IMR-90 (cell line): ENCODE results near the gene LSG1. TPM values are rescaled to one million over a fixed set of nuclear protein-coding genes. Genes with fewer than 3 reads are reported as not detected.

Experiments
- ATAC-seq: fragments of 200-7000 bp; cut with Tn5 transposase; 2 replicates; pipeline ENCODE4 v1.9.1; 2020; ENCODE audit warnings: low read depth, mild to moderate bottlenecking, moderate library complexity
- BruUV-seq: library from RNA; stranded (reverse); fragments of 400-500 nt; replicated peaks from 2 replicates; lab custom pipeline; 2021; lab: Mats Ljungman, UMichigan
- CTCF ChIA-PET: fragments of 300-600 bp; formaldehyde crosslinking; extraction: SDS; loops from one replicate; lab custom pipeline; 2021; ENCODE audit warnings: antibody characterized with exemption; lab: Yijun Ruan, JAX
- POLR2A ChIA-PET: fragments of 300-600 bp; sonication (Branson Sonifier 250); formaldehyde crosslinking; loops from one replicate; lab custom pipeline; 2022; ENCODE audit warnings: antibody characterized with exemption; ENCODE audit not compliant: unreplicated experiment; lab: Charles Lee
- DNase-seq: peaks from one replicate; pipeline ENCODE4 v3.0.0; 2013
- H2AFZ ChIP-seq: replicated peaks from 2 replicates; pipeline ENCODE3; 2013; ENCODE audit warnings: low read length, mild to moderate bottlenecking; ENCODE audit not compliant: poor library complexity
- H2AK5ac ChIP-seq: 2 replicates; pipeline ENCODE4 v1.6.1; 2013; ENCODE audit warnings: low read depth, low read length, inconsistent platforms
- H2AK9ac ChIP-seq: replicated peaks from 2 replicates; pipeline ENCODE3; 2013; ENCODE audit warnings: mild to moderate bottlenecking, low read depth, low read length, moderate library complexity; ENCODE audit not compliant: poor library complexity
- H2BK120ac ChIP-seq: 2 replicates; pipeline ENCODE4 v1.6.1; 2013; ENCODE audit warnings: low read depth, low read length, inconsistent platforms
- H2BK15ac ChIP-seq: 3 replicates; pipeline ENCODE4 v1.6.1; 2013; ENCODE audit warnings: low read depth, low read length, inconsistent platforms
- H2BK20ac ChIP-seq: 2 replicates; pipeline ENCODE4 v1.6.1; 2013; ENCODE audit warnings: low read depth, mild to moderate bottlenecking, inconsistent platforms, low read length, moderate library complexity
- H2BK5ac ChIP-seq: 2 replicates; pipeline ENCODE4 v1.6.1; 2013; ENCODE audit warnings: mild to moderate bottlenecking, low read depth, low read length, inconsistent platforms; ENCODE audit not compliant: poor library complexity, severe bottlenecking
- H3K14ac ChIP-seq: replicated peaks from 2 replicates; pipeline ENCODE4 v1.6.1; 2013; ENCODE audit warnings: low read depth, low read length, inconsistent platforms
- H3K18ac ChIP-seq: 2 replicates; pipeline ENCODE4 v1.6.1; 2013; ENCODE audit warnings: low read depth, low read length, control low read depth
- H3K23ac ChIP-seq: 2 replicates; pipeline ENCODE4 v1.6.1; 2013; ENCODE audit warnings: low read depth, low read length, inconsistent platforms
- H3K27ac ChIP-seq: 2 replicates; pipeline ENCODE4 v1.5.1; 2013; ENCODE audit warnings: mild to moderate bottlenecking, control low read depth, low read length; ENCODE audit not compliant: insufficient read depth
- H3K27me3 ChIP-seq: 2 replicates; pipeline ENCODE4 v1.6.1; 2013; ENCODE audit warnings: low read length; ENCODE audit not compliant: control insufficient read depth, insufficient read depth
- H3K36me3 ChIP-seq: 2 replicates; pipeline ENCODE4 v1.6.1; 2013; ENCODE audit warnings: low read length, mixed read lengths; ENCODE audit not compliant: control insufficient read depth, insufficient read depth
- H3K4ac ChIP-seq: 2 replicates; pipeline ENCODE4 v1.6.1; 2013; ENCODE audit warnings: low read depth, low read length, inconsistent platforms
- H3K4me1 ChIP-seq: 2 replicates; pipeline ENCODE4 v1.6.1; 2013; ENCODE audit warnings: low read length, mixed read lengths; ENCODE audit not compliant: control insufficient read depth, insufficient read depth
- H3K4me2 ChIP-seq: 2 replicates; pipeline ENCODE4 v1.6.1; 2013; ENCODE audit warnings: low read depth, mild to moderate bottlenecking, control low read depth, low read length, moderate library complexity
- H3K4me3 ChIP-seq: 2 replicates; pipeline ENCODE4 v1.5.1; 2013; ENCODE audit warnings: low read depth, mild to moderate bottlenecking, control low read depth, low read length, moderate library complexity; ENCODE audit not compliant: insufficient read depth
- H3K56ac ChIP-seq: 2 replicates; pipeline ENCODE4 v1.6.1; 2013; ENCODE audit warnings: low read length, inconsistent platforms; ENCODE audit not compliant: insufficient read depth; ENCODE audit errors: extremely low read depth
- H3K79me1 ChIP-seq, 2 experiments: 2 replicates each; pipeline ENCODE4 v1.6.1; 2013; ENCODE audit warnings: low read length in 2 of 2, inconsistent platforms in 1 of 2, low read depth in 1 of 2
- H3K9ac ChIP-seq: 2 replicates; pipeline ENCODE4 v1.6.1; 2013; ENCODE audit warnings: low read depth, low read length, control low read depth
- H3K9me1 ChIP-seq: 2 replicates; pipeline ENCODE4 v1.6.1; 2013; ENCODE audit warnings: low read length, inconsistent platforms; ENCODE audit not compliant: insufficient read depth
- H3K9me3 ChIP-seq: 2 replicates; pipeline ENCODE4 v1.6.1; 2013; ENCODE audit warnings: low read length; ENCODE audit not compliant: control insufficient read depth, insufficient read depth
- H4K20me1 ChIP-seq: 2 replicates; pipeline ENCODE4 v1.6.1; 2013; ENCODE audit warnings: low read length, inconsistent platforms; ENCODE audit not compliant: insufficient read depth
- H4K5ac ChIP-seq: 2 replicates; pipeline ENCODE4 v1.6.1; 2013; ENCODE audit warnings: mild to moderate bottlenecking, low read depth, low read length, control low read depth
- H4K8ac ChIP-seq, 2 experiments: 2 replicates each; pipeline ENCODE4 v1.6.1; 2013; ENCODE audit warnings: low read depth in 2 of 2, low read length in 2 of 2, control low read depth in 1 of 2, inconsistent platforms in 1 of 2
- H4K91ac ChIP-seq: 2 replicates; pipeline ENCODE4 v1.6.1; 2013; ENCODE audit warnings: low read depth, low read length, inconsistent platforms; ENCODE audit not compliant: insufficient read depth
- CEBPB ChIP-seq: IDR thresholded peaks from 2 replicates; pipeline ENCODE4 v1.6.1; 2012; ENCODE audit warnings: low read depth, low read length, improper control_type of control experiment
- ELK1 ChIP-seq: fragments of 150-350 bp; IDR thresholded peaks from 2 replicates; pipeline ENCODE4 v1.6.1; 2016; ENCODE audit warnings: low read depth, mild to moderate bottlenecking, low read length, moderate library complexity, borderline replicate concordance
- MAZ ChIP-seq: IDR thresholded peaks from 2 replicates; pipeline ENCODE4 v1.6.1; 2012; ENCODE audit warnings: low read depth, mild to moderate bottlenecking, low read length, improper control_type of control experiment, moderate library complexity, borderline replicate concordance
- MXI1 ChIP-seq: IDR thresholded peaks from 2 replicates; pipeline ENCODE4 v1.6.1; 2012; ENCODE audit warnings: low read depth, mild to moderate bottlenecking, low read length, moderate library complexity, borderline replicate concordance
- NFE2L2 ChIP-seq: fragments of 150-350 bp; IDR thresholded peaks from 2 replicates; pipeline ENCODE4 v1.6.1; 2016; ENCODE audit warnings: low read depth, mild to moderate bottlenecking, low read length
- RCOR1 ChIP-seq: IDR thresholded peaks from 2 replicates; pipeline ENCODE4 v1.6.1; 2012; ENCODE audit warnings: mild to moderate bottlenecking, low read length, improper control_type of control experiment; ENCODE audit not compliant: insufficient replicate concordance
- RFX5 ChIP-seq: IDR thresholded peaks from 2 replicates; pipeline ENCODE4 v1.8.0; 2012; ENCODE audit warnings: low read depth, mild to moderate bottlenecking, low read length, moderate library complexity
- SMC3 ChIP-seq: fragments of 150-350 bp; IDR thresholded peaks from 2 replicates; pipeline ENCODE4 v1.6.1; 2016; ENCODE audit warnings: low read depth, mild to moderate bottlenecking, antibody characterized with exemption, low read length, moderate library complexity
- USF2 ChIP-seq: fragments of 150-350 bp; IDR thresholded peaks from 2 replicates; pipeline ENCODE4 v1.6.1; 2017; ENCODE audit warnings: mild to moderate bottlenecking, antibody characterized with exemption, low read length, low read depth
- WGBS, 2 experiments: methylation state at CpG; one replicate each; pipeline versions ENCODE4 v1.1.5 to v1.1.7; 2013; ENCODE audit warnings: missing lambda C conversion rate in 2 of 2; ENCODE audit not compliant: insufficient read length in 1 of 2; ENCODE audit errors: extremely low coverage in 2 of 2; 5-methylcytosine and 5-hydroxymethylcytosine counted together
- dilution Hi-C: fragments of 300-500 bp; cut with HindIII; formaldehyde crosslinking; loops from one replicate; pipeline ENCODE4 v1.14.3; 2018; ENCODE audit warnings: low sequenced_read_pairs; ENCODE audit not compliant: unreplicated experiment
- in situ Hi-C: fragments of 300-500 bp; cut with MboI; formaldehyde crosslinking; loops from 3 replicates; pipeline ENCODE4 v1.14.3; 2019; ENCODE audit warnings: low sequenced_read_pairs, inconsistent platforms, mixed read lengths
- intact Hi-C: fragments of 100-400 bp; cut with micrococcal nuclease; formaldehyde crosslinking; loops from 2 replicates; pipeline ENCODE4 v1.10.0; 2022
- polyA plus RNA-seq, 3 experiments: library from polyadenylated mRNA; depleted of rRNA; stranded (reverse); fragments of >200 nt; gene quantifications; 2 replicates each; pipeline ENCODE4 v1.2.3, GENCODE V29; 2012; ENCODE audit warnings: low replicate concordance in 1 of 3
- total RNA-seq: library from RNA; depleted of rRNA; stranded (reverse); fragments of >200 nt; gene quantifications from 2 replicates; pipeline ENCODE4 v1.2.3, GENCODE V29; 2012
- TF ChIP-seq, protein P1 (sequence below): conservative IDR thresholded peaks from 2 replicates; pipeline ENCODE4 v1.5.1; 2012; ENCODE audit warnings: mild to moderate bottlenecking, low read depth, low read length, improper control_type of control experiment

LSG1 gene
- total and polyA plus RNA-seq, 2 of the 4 experiments (the other 2 are of a cell fraction) = 26.8 to 45.2 TPM

- TF ChIP-seq USF2 (no peak), CEBPB (no peak), RCOR1 (no peak)
Measured at GRCh38 chr3:194671900-194672808, at the start of gene LSG1 (continued).

- Histone ChIP-seq H2AFZ (no peak overlapping the region), H4K20me1 (no peaks in the 10 kb centered on the region), H2BK15ac (no peak overlapping the region), H3K14ac (no peak overlapping the region), H2BK120ac (no peak overlapping the region), H3K4me3 (no peak overlapping the region), H2AK5ac (no peak overlapping the region), H3K9me3 (peaks cover 2% of the 10 kb centered on the region; the same call in 1 of the 2 replicates), H3K36me3 (no peaks in the 10 kb centered on the region), H2BK20ac (no peak overlapping the region), H3K27me3 (peaks cover 40% of the 10 kb centered on the region), H3K4me2 (no peak overlapping the region), H3K9ac (no peak overlapping the region), H3K79me1 (no peaks in the 10 kb centered on the region), H3K4me1 (no peaks in the 10 kb centered on the region), H4K91ac (no peak overlapping the region), H3K56ac (no peak overlapping the region), H3K23ac (no peak overlapping the region), H2AK9ac (no peak overlapping the region), H4K8ac (no peak overlapping the region), H4K5ac (no peak overlapping the region), H3K27ac (no peak overlapping the region), H3K4ac (no peak overlapping the region), H3K18ac (no peak overlapping the region), H3K9me1 (no peaks in the 10 kb centered on the region), H2BK5ac (no peak overlapping the region)
- DNase-seq (no peak), ATAC-seq (no peak)
- in situ Hi-C loops (no loop called here), dilution Hi-C loops (no loop called here), intact Hi-C loops (no loop called here)
- BruUV-seq = no TSS peak
- 73% methylated on average over 2 of the region's 6 CpGs; no CpG with 5 or more reads in 1 of the 2 experiments for WGBS, 2 experiments
- ChIA-PET POLR2A (no interaction called here), CTCF (interaction anchor here (0.7 to 1.0 kb wide), 2 partner anchors 12 to 551 kb away, joined by 3 read pairs; partner anchors contain the start of gene XXYLT1)
- no peak for TF ChIP-seq SMC3
- no peak for TF ChIP-seq ELK1
- TF ChIP-seq, protein P1, sequence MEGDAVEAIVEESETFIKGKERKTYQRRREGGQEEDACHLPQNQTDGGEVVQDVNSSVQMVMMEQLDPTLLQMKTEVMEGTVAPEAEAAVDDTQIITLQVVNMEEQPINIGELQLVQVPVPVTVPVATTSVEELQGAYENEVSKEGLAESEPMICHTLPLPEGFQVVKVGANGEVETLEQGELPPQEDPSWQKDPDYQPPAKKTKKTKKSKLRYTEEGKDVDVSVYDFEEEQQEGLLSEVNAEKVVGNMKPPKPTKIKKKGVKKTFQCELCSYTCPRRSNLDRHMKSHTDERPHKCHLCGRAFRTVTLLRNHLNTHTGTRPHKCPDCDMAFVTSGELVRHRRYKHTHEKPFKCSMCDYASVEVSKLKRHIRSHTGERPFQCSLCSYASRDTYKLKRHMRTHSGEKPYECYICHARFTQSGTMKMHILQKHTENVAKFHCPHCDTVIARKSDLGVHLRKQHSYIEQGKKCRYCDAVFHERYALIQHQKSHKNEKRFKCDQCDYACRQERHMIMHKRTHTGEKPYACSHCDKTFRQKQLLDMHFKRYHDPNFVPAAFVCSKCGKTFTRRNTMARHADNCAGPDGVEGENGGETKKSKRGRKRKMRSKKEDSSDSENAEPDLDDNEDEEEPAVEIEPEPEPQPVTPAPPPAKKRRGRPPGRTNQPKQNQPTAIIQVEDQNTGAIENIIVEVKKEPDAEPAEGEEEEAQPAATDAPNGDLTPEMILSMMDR = no peak
- no peak for TF ChIP-seq MXI1
- no peak for TF ChIP-seq NFE2L2
- TF ChIP-seq MAZ = no peak
- TF ChIP-seq RFX5 = no peak
- no peak for TF ChIP-seq CEBPB
Measured at GRCh38 chr3:194720048-194720447, 48.1 kb upstream of the LSG1 start.
